K562 (cell line): ENCODE results near the gene GABRA4.

ENCODE experiments used
- CTCF ChIP-seq, 3 experiments: IDR thresholded peaks in 2 of 3; conservative IDR thresholded peaks in 1 of 3; 2 replicates each; pipeline ENCODE4 v1.5.1; 2011 to 2012; ENCODE audit warnings: low read length in 3 of 3, mild to moderate bottlenecking in 3 of 3, control low read depth in 2 of 3, improper control_type of control experiment in 1 of 3, inconsistent platforms in 1 of 3, low read depth in 1 of 3, mixed read lengths in 1 of 3, moderate library complexity in 1 of 3; ENCODE audit not compliant: insufficient read depth in 2 of 3
- ESRRA ChIP-seq: fragments of 450-650 bp; IDR thresholded peaks from 2 replicates; pipeline ENCODE4 v1.6.1; 2014; ENCODE audit warnings: low read depth, mild to moderate bottlenecking, moderate library complexity, borderline replicate concordance
- ESRRB ChIP-seq: fragments of 250-450 bp; sonication (Bioruptor Pico); IDR thresholded peaks from 2 replicates; pipeline ENCODE4 v1.5.0; 2020; ENCODE audit warnings: mild to moderate bottlenecking, moderate library complexity, borderline replicate concordance
- HDAC1 ChIP-seq, 2 experiments: fragments of 450-650 bp; IDR thresholded peaks; 2 replicates each; pipeline ENCODE4 v1.6.1; 2016 to 2017; ENCODE audit warnings: inconsistent platforms in 1 of 2, mild to moderate bottlenecking in 1 of 2, moderate library complexity in 1 of 2
- POLR2AphosphoS5 ChIP-seq: IDR thresholded peaks from 2 replicates; pipeline ENCODE4 v1.6.1; 2011; ENCODE audit warnings: mild to moderate bottlenecking, low read depth, low read length, moderate library complexity; ENCODE audit not compliant: control insufficient read depth, insufficient read depth
- RCOR1 ChIP-seq, 2 experiments: IDR thresholded peaks; 2 replicates each; pipeline ENCODE4 v1.6.1; 2012; ENCODE audit warnings: low read depth in 2 of 2, low read length in 2 of 2, borderline replicate concordance in 1 of 2, improper control_type of control experiment in 1 of 2
- SIN3A ChIP-seq, 2 experiments: fragments of 150-350 bp in 1 of 2; IDR thresholded peaks; 2 replicates each; pipeline ENCODE4 v1.6.1; 2011 to 2016; ENCODE audit warnings: borderline replicate concordance in 2 of 2, low read depth in 2 of 2, low read length in 2 of 2, mild to moderate bottlenecking in 2 of 2, moderate library complexity in 2 of 2; ENCODE audit not compliant: control insufficient read depth in 1 of 2
- ZNF644 ChIP-seq: fragments of 200-800 bp; sonication (Bioruptor generic); IDR thresholded peaks from 2 replicates; pipeline ENCODE4 v1.6.1; 2016; ENCODE audit warnings: low read depth, missing genetic modification characterization, missing compliant biosample characterization
- TF ChIP-seq, protein P1 (sequence below): sonication (generic); formaldehyde crosslinking; IDR thresholded peaks from 2 replicates; pipeline ENCODE4 v1.9.0; 2022; ENCODE audit warnings: mild to moderate bottlenecking, missing genetic modification reagents

- TF ChIP-seq, protein P1, sequence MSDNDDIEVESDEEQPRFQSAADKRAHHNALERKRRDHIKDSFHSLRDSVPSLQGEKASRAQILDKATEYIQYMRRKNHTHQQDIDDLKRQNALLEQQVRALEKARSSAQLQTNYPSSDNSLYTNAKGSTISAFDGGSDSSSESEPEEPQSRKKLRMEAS (CRISPR knock-in tag) = no peak
- TF ChIP-seq SIN3A (IDR thresholded peaks at IDR 0.05; ENCODE audit: borderline replicate concordance in 2 of 2, control insufficient read depth in 1 of 2, low read depth in 2 of 2, low read length in 2 of 2) (no peak), POLR2AphosphoS5 (no peak), CTCF (IDR thresholded peaks at IDR 0.05 in 2 of 3, conservative IDR thresholded peaks at IDR 0.05 in 1 of 3; ENCODE audit: insufficient read depth in 2 of 3, low read depth in 1 of 3, low read length in 3 of 3) (no peak), RCOR1 (IDR thresholded peaks at IDR 0.05; ENCODE audit: borderline replicate concordance in 1 of 2, low read depth in 2 of 2, low read length in 2 of 2) (no peak), ESRRB (no peak), HDAC1 (IDR thresholded peaks at IDR 0.05) (no peak), ZNF644 (tag) (no peak), ESRRA (no peak)
These were observed 104.0 kb downstream of the GABRA4 start for GRCh38 chr4:46889410-46889809.
